GM18909 (cell line): ENCODE measurements around the gene SEMA3G.

Experiments
- ATAC-seq: cut with Tn5 transposase; IDR thresholded peaks from one replicate; pipeline ENCODE4 v1.9.1; 2021; ENCODE audit warnings: mild to moderate bottlenecking; ENCODE audit not compliant: unreplicated experiment, poor library complexity

Gene SEMA3G

DNA sequence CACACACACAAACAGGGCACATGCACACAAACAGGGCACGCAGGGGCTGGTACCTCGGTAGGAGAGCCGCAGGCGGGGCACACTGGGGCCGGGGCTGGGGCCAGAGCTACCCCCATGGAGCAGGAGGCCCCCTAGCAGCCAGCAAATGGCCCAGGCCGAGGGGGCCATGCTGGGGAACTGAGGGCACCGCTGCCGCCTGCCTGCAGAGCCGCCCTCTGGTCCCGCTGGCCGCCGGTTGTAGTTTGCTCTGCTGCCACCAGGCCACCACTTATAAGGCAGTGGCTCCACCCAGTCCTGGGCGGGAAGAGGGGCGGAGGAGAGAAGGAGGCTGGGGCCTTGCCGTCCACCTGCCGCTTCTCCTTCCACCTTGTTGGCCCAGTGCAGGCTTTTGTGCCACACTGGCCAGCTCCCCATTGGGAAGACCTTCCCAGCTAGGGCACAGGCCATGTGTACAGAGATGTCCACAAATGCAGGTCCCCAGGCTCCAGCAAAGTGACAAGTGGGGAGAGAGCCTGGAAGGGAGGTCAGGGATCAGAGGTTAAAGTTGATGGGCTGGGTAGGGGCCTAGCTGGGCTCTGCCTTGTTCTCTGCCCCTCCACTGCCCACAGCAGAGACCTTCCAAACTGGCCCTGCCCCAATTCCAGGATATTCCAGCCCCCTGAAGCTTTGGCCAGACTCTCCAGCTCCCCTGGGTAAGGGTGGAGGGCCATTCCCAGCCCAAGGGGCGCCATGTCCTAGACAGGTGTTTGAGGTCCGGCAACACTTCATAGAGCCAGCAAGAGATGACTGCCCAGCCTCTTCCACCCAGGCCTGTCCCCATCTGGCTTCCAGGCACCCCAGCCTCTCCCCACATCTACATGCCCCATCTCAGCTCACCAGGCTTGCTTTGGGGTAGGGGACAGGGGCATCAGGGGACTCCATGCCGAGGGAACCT lies at the start of gene SEMA3G:
SEMA3G (minus strand) TSS at position 244 of the 934 bp plus-strand sequence; CDS start at position 168, 76 bp downstream.
- peak; percentile 77 for ATAC-seq

- ATAC-seq: no peak
These were observed 49.5 kb upstream of the SEMA3G start for GRCh38 chr3:52494445-52494844.

- ATAC-seq: no peak
These were observed 48.5 kb upstream of the SEMA3G start for GRCh38 chr3:52493232-52494017.

- no peak for ATAC-seq
These were observed 47.2 kb upstream of the SEMA3G start for GRCh38 chr3:52492059-52492458.

DNA sequence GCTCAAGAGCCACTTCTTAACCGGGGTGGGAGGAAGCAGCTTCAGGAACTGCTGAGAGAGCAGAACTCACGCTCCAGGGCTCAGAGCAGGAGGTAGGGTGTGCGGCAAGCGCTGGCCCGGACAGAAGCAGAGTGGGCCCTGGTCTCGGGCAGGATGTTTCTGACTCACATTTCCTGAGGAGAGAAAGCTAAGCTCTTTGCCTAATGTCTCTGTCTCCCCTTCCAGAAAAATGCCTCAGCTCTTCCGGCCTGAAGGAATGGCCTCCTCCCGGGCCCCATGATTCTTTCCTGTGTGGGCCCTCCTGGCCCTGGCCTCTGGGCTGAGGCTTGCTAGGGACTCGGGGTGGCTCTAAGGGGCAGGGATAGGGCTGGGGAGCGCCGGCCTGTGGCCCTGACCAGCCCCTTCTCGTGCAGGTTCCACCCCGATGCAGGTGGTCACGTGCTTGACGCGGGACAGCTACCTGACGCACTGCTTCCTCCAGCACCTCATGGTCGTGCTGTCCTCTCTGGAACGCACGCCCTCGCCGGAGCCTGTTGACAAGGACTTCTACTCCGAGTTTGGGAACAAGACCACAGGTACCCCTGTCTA lies 46.1 kb upstream of the SEMA3G start:
- ATAC-seq: no peak

DNA sequence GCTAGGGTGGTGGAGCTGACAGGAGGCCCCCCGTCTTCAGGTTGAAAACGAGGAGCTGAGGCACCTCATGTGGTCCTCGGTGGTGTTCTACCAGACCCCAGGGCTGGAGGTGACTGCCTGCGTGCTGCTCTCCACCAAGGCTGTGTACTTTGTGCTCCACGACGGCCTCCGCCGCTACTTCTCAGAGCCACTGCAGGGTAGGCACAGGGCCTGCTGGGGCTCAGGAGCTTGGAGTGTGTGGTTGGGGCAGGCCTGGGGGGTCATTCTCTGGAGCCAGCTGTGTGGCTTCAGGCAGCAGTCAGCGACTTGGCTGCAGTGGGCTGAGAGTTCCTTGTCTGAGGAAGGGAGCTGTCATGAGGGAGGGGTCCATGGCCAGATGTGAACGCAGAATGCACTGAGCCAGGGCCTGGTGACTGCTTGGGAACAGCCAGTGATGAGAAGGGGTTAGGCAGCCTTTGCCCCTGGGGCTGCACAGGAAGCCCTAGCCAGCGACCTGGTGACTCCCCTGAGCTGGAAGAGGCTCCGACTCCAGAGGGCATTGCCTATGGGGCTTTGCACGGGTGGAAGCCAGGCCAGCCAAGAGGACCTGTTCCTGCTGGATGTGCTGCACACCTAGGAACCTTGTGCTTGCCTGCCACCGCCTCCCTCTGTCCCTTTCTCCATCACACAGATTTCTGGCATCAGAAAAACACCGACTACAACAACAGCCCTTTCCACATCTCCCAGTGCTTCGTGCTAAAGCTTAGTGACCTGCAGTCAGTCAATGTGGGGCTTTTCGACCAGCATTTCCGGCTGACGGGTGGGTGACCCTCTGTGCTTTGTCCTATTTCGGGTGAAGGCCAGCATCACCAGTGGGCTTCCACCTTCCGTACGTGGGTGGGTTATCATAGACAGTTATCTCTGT lies 45.4 kb upstream of the SEMA3G start:
- no peak for ATAC-seq

DNA sequence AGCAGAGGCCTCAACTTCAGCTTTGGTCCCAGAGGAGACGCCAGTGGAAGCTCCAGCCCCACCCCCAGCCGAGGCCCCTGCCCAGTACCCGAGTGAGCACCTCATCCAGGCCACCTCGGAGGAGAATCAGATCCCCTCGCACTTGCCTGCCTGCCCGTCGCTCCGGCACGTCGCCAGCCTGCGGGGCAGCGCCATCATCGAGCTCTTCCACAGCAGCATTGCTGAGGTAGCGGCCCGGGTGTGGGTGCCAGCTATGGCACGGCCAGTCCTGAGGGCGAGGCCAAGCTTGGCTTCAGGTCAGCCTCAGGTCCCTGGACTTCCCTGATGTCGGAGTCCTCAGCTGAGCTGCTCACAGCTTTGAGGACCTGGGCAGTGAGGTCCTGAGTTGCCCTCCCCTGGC lies 44.5 kb upstream of the SEMA3G start:
- no peak for ATAC-seq

DNA sequence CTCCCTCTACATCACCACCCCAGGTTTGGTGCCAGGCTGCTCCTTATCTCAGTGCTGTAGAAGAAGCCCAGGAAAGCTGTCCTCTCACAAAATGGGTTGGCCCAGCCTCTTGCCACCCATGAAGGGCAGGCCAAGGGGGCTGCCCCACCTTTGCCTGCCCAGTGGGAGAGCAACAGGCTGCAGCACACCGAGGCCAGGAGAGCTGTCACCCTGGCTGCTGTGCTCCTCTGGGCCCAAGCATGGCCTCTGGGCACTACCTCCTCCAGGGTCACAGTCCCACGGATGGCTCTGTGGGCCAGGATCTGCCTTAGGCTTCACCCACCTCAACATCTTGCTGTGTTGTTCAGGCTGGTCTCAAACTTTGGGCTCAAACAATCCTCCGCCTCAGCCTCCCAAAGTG lies 43.8 kb upstream of the SEMA3G start:
- no peak for ATAC-seq

DNA sequence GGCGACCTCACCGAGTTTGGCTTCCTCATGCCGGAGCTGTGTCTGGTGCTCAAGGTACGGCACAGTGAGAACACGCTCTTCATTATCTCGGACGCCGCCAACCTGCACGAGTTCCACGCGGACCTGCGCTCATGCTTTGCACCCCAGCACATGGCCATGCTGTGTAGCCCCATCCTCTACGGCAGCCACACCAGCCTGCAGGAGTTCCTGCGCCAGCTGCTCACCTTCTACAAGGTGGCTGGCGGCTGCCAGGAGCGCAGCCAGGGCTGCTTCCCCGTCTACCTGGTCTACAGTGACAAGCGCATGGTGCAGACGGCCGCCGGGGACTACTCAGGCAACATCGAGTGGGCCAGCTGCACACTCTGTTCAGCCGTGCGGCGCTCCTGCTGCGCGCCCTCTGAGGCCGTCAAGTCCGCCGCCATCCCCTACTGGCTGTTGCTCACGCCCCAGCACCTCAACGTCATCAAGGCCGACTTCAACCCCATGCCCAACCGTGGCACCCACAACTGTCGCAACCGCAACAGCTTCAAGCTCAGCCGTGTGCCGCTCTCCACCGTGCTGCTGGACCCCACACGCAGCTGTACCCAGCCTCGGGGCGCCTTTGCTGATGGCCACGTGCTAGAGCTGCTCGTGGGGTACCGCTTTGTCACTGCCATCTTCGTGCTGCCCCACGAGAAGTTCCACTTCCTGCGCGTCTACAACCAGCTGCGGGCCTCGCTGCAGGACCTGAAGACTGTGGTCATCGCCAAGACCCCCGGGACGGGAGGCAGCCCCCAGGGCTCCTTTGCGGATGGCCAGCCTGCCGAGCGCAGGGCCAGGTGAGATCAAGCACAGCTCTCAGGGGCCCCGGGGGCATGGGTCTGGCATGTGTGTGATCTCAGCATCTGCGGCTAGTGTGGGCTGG lies 43.1 kb upstream of the SEMA3G start:
- ATAC-seq: no peak

DNA sequence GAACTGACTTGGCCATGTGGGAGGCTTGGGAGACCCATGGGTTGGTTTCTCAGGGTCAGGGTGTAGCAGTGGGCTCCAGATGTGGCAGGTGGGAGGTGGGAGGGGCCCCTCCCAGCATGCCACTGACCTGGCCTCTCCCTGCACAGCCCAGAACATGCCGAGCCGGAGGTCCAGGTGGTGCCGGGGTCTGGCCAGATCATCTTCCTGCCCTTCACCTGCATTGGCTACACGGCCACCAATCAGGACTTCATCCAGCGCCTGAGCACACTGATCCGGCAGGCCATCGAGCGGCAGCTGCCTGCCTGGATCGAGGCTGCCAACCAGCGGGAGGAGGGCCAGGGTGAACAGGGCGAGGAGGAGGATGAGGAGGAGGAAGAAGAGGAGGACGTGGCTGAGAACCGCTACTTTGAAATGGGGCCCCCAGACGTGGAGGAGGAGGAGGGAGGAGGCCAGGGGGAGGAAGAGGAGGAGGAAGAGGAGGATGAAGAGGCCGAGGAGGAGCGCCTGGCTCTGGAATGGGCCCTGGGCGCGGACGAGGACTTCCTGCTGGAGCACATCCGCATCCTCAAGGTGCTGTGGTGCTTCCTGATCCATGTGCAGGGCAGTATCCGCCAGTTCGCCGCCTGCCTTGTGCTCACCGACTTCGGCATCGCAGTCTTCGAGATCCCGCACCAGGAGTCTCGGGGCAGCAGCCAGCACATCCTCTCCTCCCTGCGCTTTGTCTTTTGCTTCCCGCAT lies 42.3 kb upstream of the SEMA3G start:
- ATAC-seq: no peak

- ATAC-seq: no peak
These were observed 40.0 kb upstream of the SEMA3G start for GRCh38 chr3:52484680-52485461.

- no peak for ATAC-seq
These were observed 38.9 kb upstream of the SEMA3G start for GRCh38 chr3:52483577-52484381.

DNA sequence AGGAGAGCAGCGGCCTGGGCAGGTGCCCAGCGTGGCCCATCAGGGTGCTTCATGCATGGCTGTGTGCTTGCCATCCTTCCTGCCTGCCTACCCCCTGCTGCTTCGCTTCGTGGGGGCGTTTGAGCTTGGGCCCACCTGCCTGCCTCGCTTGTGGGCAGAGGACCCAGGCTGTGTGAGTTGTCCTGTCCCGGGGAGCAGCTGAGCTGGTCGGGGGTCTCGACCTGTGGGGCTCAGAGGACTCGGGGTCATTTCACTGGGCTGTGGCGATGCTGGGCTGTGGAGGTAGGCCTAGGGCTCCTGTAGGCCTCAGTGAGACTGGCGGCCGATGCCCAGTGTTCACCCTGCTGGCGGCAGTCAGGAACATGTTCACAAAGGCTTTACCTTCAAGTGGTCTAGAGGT lies 38.2 kb upstream of the SEMA3G start:
- no peak for ATAC-seq

- no peak for ATAC-seq
These were observed 37.1 kb upstream of the SEMA3G start for GRCh38 chr3:52481819-52482521.

DNA sequence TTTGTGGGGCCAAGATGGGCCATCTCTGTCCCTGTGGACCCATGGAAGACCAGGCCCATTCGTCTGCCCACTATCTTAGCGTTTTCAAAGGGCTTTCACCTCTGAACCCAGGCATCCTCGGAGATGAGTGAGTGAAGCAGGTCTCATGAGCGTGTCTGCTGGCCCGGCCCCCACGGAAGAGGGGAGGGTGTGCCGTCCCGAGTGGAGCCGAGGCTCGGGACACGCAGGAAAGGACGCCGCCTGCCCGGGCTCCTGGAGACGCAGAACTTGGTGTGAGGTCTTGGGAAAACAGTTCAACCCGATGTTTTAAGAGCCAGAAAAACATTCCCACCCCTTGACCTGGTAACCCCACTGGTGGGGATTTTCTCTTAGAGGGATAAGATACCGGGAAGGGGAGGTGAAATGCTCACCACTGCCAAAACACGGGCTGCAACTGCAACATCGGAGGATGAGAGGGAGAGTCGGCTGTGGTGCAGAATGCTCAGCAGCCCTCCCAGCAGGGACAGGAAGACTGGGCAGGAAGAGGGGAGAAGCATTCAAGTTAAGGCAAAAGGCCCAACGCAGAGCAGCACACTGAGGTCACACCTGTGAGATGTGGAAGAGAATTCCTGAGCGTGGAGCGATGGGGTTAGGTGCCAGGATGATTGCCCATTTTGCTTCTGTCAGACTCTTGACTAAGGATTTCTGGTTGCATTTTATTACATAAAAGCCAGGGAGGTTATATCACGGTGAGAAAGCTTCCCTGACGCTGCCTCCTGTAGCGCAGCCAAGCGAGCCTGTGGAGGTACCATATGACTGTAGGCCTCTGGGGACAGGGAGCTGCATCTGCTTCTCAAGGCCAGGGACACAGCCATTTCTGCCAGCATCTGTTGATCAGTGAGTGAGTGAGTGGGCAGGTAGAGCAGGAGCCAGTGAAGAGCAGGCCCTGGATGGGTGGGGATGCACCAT lies 36.1 kb upstream of the SEMA3G start:
- no peak for ATAC-seq
